ENCODE measurements around the gene DERL3. TPM values are rescaled to one million over a fixed set of nuclear protein-coding genes. Genes with fewer than 3 reads are reported as not detected.

DERL3 gene
- total and polyA plus RNA-seq, 7 experiments from 2014 or later, result 1.6 to 16.2 (median 6.5) TPM; not detected in 2

GRCh38 chr22:23833911-23834317 lies 4.9 kb downstream of the DERL3 start:
- peaks cover 9 to 25% (median 14%) of the 10 kb centered on the region in 7 donors for H3K4me1 Mint-ChIP-seq
- H3K4me3 Mint-ChIP-seq, result no peak overlapping the region
- H3K4me3 ChIP-seq (ENCODE audit: low read length), result no peak overlapping the region
- H3K27ac ChIP-seq (ENCODE audit: low read depth, low read length), result no peak overlapping the region
- peaks cover 0 to 4% of the 10 kb centered on the region in 2 donors for H3K4me1 ChIP-seq (ENCODE audit: control insufficient read depth in 2 of 2, insufficient read depth in 2 of 2, low read length in 2 of 2)
- no peaks in the 10 kb centered on the region for H3K27me3 ChIP-seq (ENCODE audit: control insufficient read depth in 2 of 2, insufficient read depth in 2 of 2, low read length in 2 of 2)
- H3K36me3 Mint-ChIP-seq, result peaks cover 0 to 20% (median 8%) of the 10 kb centered on the region in 5 donors
- ATAC-seq (no peak), DNase-seq (no peak)
- POLR2A ChIA-PET, result no interaction called here
- no peaks in the 10 kb centered on the region for H3K9me3 Mint-ChIP-seq
- intact Hi-C loops (cut with micrococcal nuclease), result no loop called here
- no peak overlapping the region for H3K27ac Mint-ChIP-seq
- peaks cover 0 to under 1% (median 0%) of the 10 kb centered on the region in 5 donors for H3K27me3 Mint-ChIP-seq
- H3K9me3 ChIP-seq (ENCODE audit: control insufficient read depth in 2 of 3, low read length in 3 of 3), result no peaks in the 10 kb centered on the region
- H3K36me3 ChIP-seq (ENCODE audit: control insufficient read depth in 2 of 3, insufficient read depth in 3 of 3, low read length in 3 of 3), result peaks cover 0 to 66% (median under 1%) of the 10 kb centered on the region in 3 experiments
- CTCF ChIA-PET, result interaction anchor here (0.7 kb wide), 1 partner anchor 209 kb away, joined by 3 read pairs; no protein-coding TSS in a partner anchor

- Mint-ChIP-seq H3K4me1 (peaks cover 5 to 25% (median 12%) of the 10 kb centered on the region in 7 donors), H3K4me3 (no peak overlapping the region), H3K27ac (no peak overlapping the region), H3K9me3 (no peaks in the 10 kb centered on the region), H3K27me3 (no peaks in the 10 kb centered on the region), H3K36me3 (peaks cover 0 to 25% (median 8%) of the 10 kb centered on the region in 5 donors)
- DNase-seq (no peak), ATAC-seq (no peak)
- Histone ChIP-seq H3K4me1 (ENCODE audit: control insufficient read depth in 2 of 2, insufficient read depth in 2 of 2, low read length in 2 of 2) (peaks cover 0 to 3% of the 10 kb centered on the region in 2 donors), H3K36me3 (ENCODE audit: control insufficient read depth in 2 of 3, insufficient read depth in 3 of 3, low read length in 3 of 3) (peaks cover 0 to 73% (median 5%) of the 10 kb centered on the region in 3 experiments), H3K4me3 (ENCODE audit: low read length) (no peak overlapping the region), H3K27ac (ENCODE audit: low read depth, low read length) (no peak overlapping the region), H3K9me3 (ENCODE audit: control insufficient read depth in 2 of 3, low read length in 3 of 3) (no peaks in the 10 kb centered on the region), H3K27me3 (ENCODE audit: control insufficient read depth in 2 of 2, insufficient read depth in 2 of 2, low read length in 2 of 2) (no peaks in the 10 kb centered on the region)
- ChIA-PET POLR2A (interaction anchor here (0.6 kb wide), 1 partner anchor 1071 kb away, joined by 3 read pairs; no protein-coding TSS in a partner anchor), CTCF (interaction anchor here (0.5 to 0.7 kb wide), 2 partner anchors 15 to 209 kb away, joined by 3 read pairs; no protein-coding TSS in a partner anchor)
- intact Hi-C loops (cut with micrococcal nuclease), result no loop called here
Measured at GRCh38 chr22:23833017-23833751, 5.6 kb downstream of the DERL3 start.

GRCh38 chr22:23832226-23833016 lies 6.4 kb downstream of the DERL3 start:
- H3K27me3 ChIP-seq (ENCODE audit: control insufficient read depth in 2 of 2, insufficient read depth in 2 of 2, low read length in 2 of 2), result no peaks in the 10 kb centered on the region
- intact Hi-C loops (cut with micrococcal nuclease), result no loop called here
- peak overlapping the region in 2 of 9 donors; percentile 38 to 75 for H3K27ac Mint-ChIP-seq
- H3K36me3 Mint-ChIP-seq, result peaks cover 0 to 25% (median 8%) of the 10 kb centered on the region in 5 donors
- no peak overlapping the region for H3K4me3 Mint-ChIP-seq
- no peaks in the 10 kb centered on the region for H3K4me1 ChIP-seq (ENCODE audit: control insufficient read depth in 2 of 2, insufficient read depth in 2 of 2, low read length in 2 of 2)
- peaks cover 0 to 19% (median 6%) of the 10 kb centered on the region in 7 donors for H3K4me1 Mint-ChIP-seq
- ATAC-seq (no peak), DNase-seq (no peak)
- no peak overlapping the region for H3K27ac ChIP-seq (ENCODE audit: low read depth, low read length)
- peaks cover 0 to 79% (median 5%) of the 10 kb centered on the region in 3 experiments for H3K36me3 ChIP-seq (ENCODE audit: control insufficient read depth in 2 of 3, insufficient read depth in 3 of 3, low read length in 3 of 3)
- H3K9me3 ChIP-seq (ENCODE audit: control insufficient read depth in 2 of 3, low read length in 3 of 3), result no peaks in the 10 kb centered on the region
- ChIA-PET POLR2A (interaction anchor here (0.6 kb wide), 1 partner anchor 1070 kb away, joined by 3 read pairs; no protein-coding TSS in a partner anchor), CTCF (interaction anchor here (0.5 kb wide), 1 partner anchor 16 kb away, joined by 3 read pairs; no protein-coding TSS in a partner anchor)
- H3K4me3 ChIP-seq (ENCODE audit: low read length), result no peak overlapping the region
- H3K27me3 Mint-ChIP-seq, result no peaks in the 10 kb centered on the region
- no peaks in the 10 kb centered on the region for H3K9me3 Mint-ChIP-seq

- no peak overlapping the region for H3K27ac Mint-ChIP-seq
- H3K9me3 Mint-ChIP-seq, result no peaks in the 10 kb centered on the region
- no peak overlapping the region for H3K27ac ChIP-seq (ENCODE audit: low read depth, low read length)
- intact Hi-C loops (cut with micrococcal nuclease), result no loop called here
- H3K27me3 ChIP-seq (ENCODE audit: control insufficient read depth in 2 of 2, insufficient read depth in 2 of 2, low read length in 2 of 2), result no peaks in the 10 kb centered on the region
- no peaks in the 10 kb centered on the region for H3K9me3 ChIP-seq (ENCODE audit: control insufficient read depth in 2 of 3, low read length in 3 of 3)
- no peak for DNase-seq
- ATAC-seq, result no peak
- peaks cover 0 to 17% (median 4%) of the 10 kb centered on the region in 7 donors for H3K4me1 Mint-ChIP-seq
- no peaks in the 10 kb centered on the region for H3K27me3 Mint-ChIP-seq
- H3K4me3 ChIP-seq (ENCODE audit: low read length), result no peak overlapping the region
- no peak overlapping the region for H3K4me3 Mint-ChIP-seq
- CTCF ChIA-PET, result no interaction called here
- peaks cover 0 to 85% (median 8%) of the 10 kb centered on the region in 3 experiments for H3K36me3 ChIP-seq (ENCODE audit: control insufficient read depth in 2 of 3, insufficient read depth in 3 of 3, low read length in 3 of 3)
- H3K36me3 Mint-ChIP-seq, result peaks cover 0 to 25% (median 8%) of the 10 kb centered on the region in 5 donors
- no peaks in the 10 kb centered on the region for H3K4me1 ChIP-seq (ENCODE audit: control insufficient read depth in 2 of 2, insufficient read depth in 2 of 2, low read length in 2 of 2)
- POLR2A ChIA-PET, result no interaction called here
Measured at GRCh38 chr22:23831781-23832180, 7.0 kb downstream of the DERL3 start.

GRCh38 chr22:23831261-23831660 lies 7.5 kb downstream of the DERL3 start:
- no peak for ATAC-seq
- intact Hi-C loops (cut with micrococcal nuclease), result no loop called here
- no peaks in the 10 kb centered on the region for H3K9me3 ChIP-seq (ENCODE audit: control insufficient read depth in 2 of 3, low read length in 3 of 3)
- Mint-ChIP-seq H3K4me1 (peaks cover 0 to 16% (median 4%) of the 10 kb centered on the region in 7 donors), H3K27ac (peak overlapping the region in 1 of 9 donors; percentile 38), H3K36me3 (peaks cover 3 to 28% (median 8%) of the 10 kb centered on the region in 5 donors), H3K9me3 (no peaks in the 10 kb centered on the region), H3K27me3 (no peaks in the 10 kb centered on the region), H3K4me3 (no peak overlapping the region)
- no peaks in the 10 kb centered on the region for H3K27me3 ChIP-seq (ENCODE audit: control insufficient read depth in 2 of 2, insufficient read depth in 2 of 2, low read length in 2 of 2)
- ChIA-PET CTCF (no interaction called here), POLR2A (no interaction called here)
- H3K27ac ChIP-seq (ENCODE audit: low read depth, low read length), result no peak overlapping the region
- no peak overlapping the region for H3K4me3 ChIP-seq (ENCODE audit: low read length)
- no peak for DNase-seq
- H3K36me3 ChIP-seq (ENCODE audit: control insufficient read depth in 2 of 3, insufficient read depth in 3 of 3, low read length in 3 of 3), result peaks cover 0 to 90% (median 13%) of the 10 kb centered on the region in 3 experiments
- no peaks in the 10 kb centered on the region for H3K4me1 ChIP-seq (ENCODE audit: control insufficient read depth in 2 of 2, insufficient read depth in 2 of 2, low read length in 2 of 2)

GRCh38 chr22:23829845-23830372 lies 8.9 kb downstream of the DERL3 start:
- Histone ChIP-seq H3K27me3 (ENCODE audit: control insufficient read depth in 2 of 2, insufficient read depth in 2 of 2, low read length in 2 of 2) (no peaks in the 10 kb centered on the region), H3K4me3 (ENCODE audit: low read length) (no peak overlapping the region), H3K36me3 (ENCODE audit: control insufficient read depth in 2 of 3, insufficient read depth in 3 of 3, low read length in 3 of 3) (peaks cover 0 to 91% (median 18%) of the 10 kb centered on the region in 3 experiments), H3K9me3 (ENCODE audit: control insufficient read depth in 2 of 3, low read length in 3 of 3) (no peaks in the 10 kb centered on the region), H3K4me1 (ENCODE audit: control insufficient read depth in 2 of 2, insufficient read depth in 2 of 2, low read length in 2 of 2) (no peaks in the 10 kb centered on the region), H3K27ac (ENCODE audit: low read depth, low read length) (no peak overlapping the region)
- peak overlapping the region in 5 of 9 donors; percentile 3 to 78 (median 38) for H3K27ac Mint-ChIP-seq
- peaks cover 4 to 33% (median 11%) of the 10 kb centered on the region in 5 donors for H3K36me3 Mint-ChIP-seq
- ChIA-PET POLR2A (no interaction called here), CTCF (no interaction called here)
- DNase-seq (no peak), ATAC-seq (no peak)
- H3K4me1 Mint-ChIP-seq, result peaks cover 0 to 24% (median 4%) of the 10 kb centered on the region in 7 donors
- H3K4me3 Mint-ChIP-seq, result no peak overlapping the region
- intact Hi-C loops (cut with micrococcal nuclease), result no loop called here
- no peaks in the 10 kb centered on the region for H3K9me3 Mint-ChIP-seq
- H3K27me3 Mint-ChIP-seq, result no peaks in the 10 kb centered on the region

Measured in naive thymus-derived CD4-positive, alpha-beta T cell (primary cell).